Measurements from ENCODE around the gene TMOD1.

The TMOD1 gene

DNA sequence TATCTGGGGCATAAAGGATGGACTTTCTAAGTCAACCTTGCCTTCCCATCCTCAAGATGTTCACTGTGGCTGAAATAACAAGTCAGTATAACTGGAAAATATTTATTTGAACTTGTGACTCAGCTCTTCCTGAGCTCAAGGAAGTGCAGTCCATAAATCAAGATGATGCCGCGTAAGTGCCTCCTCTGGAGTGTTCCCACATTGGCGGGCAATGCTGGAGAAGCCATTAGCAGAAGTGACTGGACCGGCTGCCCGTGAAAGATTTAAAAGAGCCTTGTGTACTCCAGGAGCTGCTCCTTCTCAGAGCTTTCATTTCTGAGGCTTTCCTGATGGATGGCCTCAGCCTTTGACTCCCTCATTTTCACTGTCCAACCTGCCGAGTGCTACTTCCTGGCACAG is 17.4 kb downstream of the TMOD1 start:
- DNase-seq = no peak

GRCh38 chr9:97519441-97519970 is 18.0 kb downstream of the TMOD1 start:
- DNase-seq = no peak

DNA sequence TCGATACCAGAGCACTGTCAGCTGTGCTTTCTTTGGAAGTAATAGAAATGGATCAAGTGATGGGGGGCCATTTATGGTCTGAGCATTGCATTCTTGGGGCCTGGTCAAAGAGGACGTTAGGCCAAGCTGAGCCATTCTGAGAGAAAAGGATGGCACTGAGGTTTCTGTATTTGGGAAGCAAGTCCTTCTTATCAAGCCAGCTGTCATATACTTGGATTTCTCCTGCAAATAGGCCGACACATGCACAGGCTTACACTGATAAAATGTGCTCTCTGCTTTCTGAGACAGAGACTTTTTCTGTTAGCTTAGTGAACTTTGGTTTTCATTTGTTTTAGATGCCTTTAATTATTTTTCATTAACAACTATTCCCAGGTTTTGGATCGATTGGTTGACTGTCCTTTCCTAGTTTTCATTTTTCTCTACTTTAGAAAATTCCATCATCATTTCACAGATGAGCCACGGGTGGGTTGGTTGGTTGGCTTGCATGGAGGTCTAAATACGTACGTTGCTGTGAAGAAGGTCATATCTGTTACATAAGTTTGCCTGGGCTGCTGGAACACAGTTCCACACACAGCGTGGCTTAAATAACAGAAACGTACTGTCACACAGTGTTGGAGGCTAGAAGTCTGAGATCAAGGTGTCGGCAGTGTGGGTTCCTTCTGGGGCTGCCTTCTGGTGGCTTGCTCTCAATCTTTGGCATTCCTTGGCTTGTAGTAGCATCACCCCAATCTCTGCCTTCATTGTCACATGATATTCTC is 20.3 kb downstream of the TMOD1 start:
- DNase-seq = no peak

GRCh38 chr9:97524424-97524823 is 23.0 kb downstream of the TMOD1 start:
- no peak for DNase-seq

- DNase-seq = no peak
Observed at GRCh38 chr9:97525451-97525850, 24.0 kb downstream of the TMOD1 start.

GRCh38 chr9:97526895-97527575 is 25.6 kb downstream of the TMOD1 start:
- DNase-seq = no peak

GRCh38 chr9:97527626-97528528 is 26.4 kb downstream of the TMOD1 start:
- no peak for DNase-seq

- no peak for DNase-seq
Observed at GRCh38 chr9:97528529-97529230, 27.2 kb downstream of the TMOD1 start.

DNA sequence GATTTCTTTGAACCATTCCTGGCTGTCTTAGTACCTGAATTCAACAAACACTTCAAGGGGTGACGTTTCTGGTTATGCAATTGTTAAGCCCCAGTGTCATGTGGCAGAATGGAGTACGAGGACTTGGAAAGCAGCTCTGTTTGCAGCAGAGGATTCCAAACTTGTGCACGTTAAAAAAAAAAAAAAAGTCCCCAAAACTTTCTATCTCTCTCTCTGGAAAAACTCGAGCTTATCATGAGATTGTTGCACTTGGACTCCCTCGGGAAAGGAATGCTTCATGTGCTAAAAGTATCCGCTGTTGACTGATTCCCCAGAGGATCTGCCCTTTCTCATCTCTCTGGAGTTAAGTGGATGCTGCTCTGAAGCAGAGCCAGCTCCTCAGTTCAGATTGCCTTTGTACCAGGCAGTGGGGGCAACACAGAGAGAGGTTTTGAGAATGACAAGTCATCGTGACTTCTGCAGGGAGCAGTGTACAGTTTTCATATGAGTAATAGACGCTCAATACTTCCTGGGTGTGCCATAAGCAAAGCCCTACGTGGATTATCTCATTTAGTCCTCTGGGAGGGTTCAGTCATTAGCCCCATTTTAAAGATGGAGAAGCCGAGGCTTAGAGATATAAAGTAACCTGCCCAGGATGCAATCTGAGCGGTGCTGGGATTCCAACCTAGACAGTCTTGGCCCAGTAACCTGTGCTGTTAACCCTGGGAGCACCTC is 28.1 kb downstream of the TMOD1 start:
- DNase-seq = no peak

GRCh38 chr9:97531888-97532376 is 30.5 kb downstream of the TMOD1 start:
- DNase-seq = no peak

DNA sequence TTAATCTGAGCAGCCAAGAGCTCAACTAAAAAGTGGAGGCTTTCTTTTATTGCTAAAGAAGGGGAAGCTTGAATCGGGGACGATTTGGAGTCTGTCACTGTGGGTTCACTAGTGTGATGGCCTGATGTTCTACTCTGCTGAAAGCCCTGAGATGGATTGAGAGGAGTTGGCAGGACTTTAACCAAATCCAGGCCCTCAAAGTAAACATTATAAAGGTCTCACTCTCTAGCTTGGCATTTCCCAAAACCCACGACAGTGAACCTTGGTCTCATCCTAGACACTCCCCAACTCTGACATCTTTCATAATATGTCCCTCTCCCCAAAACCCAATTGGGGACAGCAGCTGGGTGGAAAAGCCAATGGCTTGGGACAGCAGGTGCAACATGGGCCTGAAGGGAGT is 32.7 kb downstream of the TMOD1 start:
- DNase-seq = no peak

GRCh38 chr9:97534961-97535594 is 33.6 kb downstream of the TMOD1 start:
- DNase-seq = no peak

DNA sequence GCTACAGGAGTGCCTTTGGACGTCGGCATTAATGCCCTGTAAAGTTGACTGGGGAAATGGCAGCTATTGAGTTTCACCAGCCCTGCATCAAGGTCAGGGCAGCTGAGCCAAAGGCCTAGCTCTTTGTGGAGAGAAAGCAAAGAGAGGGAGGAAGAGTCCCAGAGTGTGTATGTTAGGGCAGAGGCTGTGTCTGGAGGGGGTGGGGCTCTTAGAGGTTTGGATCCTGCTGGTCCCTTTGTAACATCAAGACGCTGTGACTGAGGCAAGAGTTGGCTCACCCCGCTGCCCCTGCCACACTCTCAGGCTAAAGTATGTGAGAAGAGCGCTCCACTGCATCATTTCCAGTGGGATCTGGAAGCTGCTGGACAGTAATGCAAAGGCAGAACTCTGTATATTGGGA is 34.3 kb downstream of the TMOD1 start:
- DNase-seq = no peak

GRCh38 chr9:97536480-97536879 is 35.0 kb downstream of the TMOD1 start:
- DNase-seq = no peak

GRCh38 chr9:97543561-97543960 is 42.1 kb downstream of the TMOD1 start:
- no peak for DNase-seq

- DNase-seq = no peak
Observed at GRCh38 chr9:97545486-97545885, 44.0 kb downstream of the TMOD1 start.

DNA sequence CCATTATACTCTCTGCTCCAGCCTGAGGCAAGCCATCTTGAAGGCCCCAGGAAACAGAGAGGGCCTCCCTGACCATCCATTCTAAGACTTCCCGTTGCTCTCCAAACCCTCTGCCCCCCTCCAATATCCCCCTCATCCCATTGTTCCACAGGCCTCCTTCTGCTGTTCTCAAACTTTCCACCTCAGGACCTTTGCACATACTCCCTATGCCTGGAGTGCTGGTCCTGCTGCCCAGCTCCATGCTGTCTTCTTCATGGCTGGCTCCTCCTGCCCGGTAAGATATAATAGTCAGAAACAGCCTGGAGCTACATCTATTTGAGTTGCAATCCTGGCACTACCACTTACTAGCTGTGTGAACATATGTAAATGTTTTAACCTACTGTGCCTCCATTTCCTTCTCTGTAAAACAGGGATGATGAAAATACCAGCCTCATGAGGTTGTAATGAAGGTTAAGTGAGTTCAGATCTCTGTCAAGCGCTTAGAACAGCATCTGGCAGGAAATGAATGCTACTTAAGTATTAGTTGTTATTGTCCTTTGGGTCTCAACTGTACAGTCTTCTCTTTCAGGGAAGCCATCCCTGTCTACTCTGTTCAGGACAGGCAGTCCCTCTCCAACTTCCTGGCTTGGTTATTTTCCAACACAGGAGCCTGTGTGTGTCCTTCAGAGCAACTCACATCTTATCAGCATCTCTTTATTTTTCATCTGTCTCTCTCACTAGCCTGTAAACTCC is 45.8 kb downstream of the TMOD1 start:
- no peak for DNase-seq

DNA sequence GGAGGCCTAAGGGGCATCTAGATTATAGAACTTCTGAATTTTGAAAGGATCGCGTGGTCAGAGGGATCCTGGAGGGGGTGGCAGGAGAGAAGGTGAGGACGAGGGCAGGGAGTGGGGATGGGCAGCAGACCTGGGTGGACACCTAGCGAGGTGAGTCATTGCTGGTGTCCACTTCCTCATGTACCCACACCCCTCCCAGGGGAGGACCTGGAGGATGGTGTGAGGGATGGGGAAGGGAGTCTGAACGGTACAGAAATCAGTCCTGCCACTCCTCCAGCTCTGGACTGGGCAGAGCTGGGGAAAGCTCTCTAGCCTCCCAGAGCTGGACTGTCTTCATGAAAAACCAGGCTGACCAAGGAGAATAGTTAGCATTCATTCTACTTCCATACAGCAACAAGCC is 46.9 kb downstream of the TMOD1 start:
- no peak for DNase-seq

- DNase-seq = no peak
Observed at GRCh38 chr9:97548819-97549540, 47.5 kb downstream of the TMOD1 start.

DNA sequence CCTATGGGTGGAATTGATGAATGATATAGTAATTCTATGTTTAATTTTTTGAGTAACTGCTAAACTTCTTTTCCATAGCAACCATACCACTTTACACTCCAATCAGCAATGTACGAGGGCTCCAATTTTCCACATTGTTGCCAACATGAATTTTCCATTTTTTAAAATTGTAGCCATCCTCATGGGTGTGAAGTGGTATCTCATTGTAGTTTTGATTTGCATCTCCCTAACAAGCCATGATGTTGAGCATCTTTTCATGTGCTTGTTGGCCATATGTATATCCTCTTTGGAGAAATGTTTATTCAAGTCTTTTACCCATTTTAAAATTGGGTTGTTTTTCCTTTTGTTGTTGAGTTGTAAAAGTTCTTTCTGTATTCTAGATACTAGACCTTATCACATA is 48.9 kb downstream of the TMOD1 start:
- DNase-seq = no peak

Measured in NCI-H446 treated with DMSO at 0.1 percent for 48 hours (cell line).